LNCAP (cell line): ENCODE data around the gene SH3RF2.

Experiments
- CTCF ChIP-seq: fragments of 450-650 bp; IDR thresholded peaks from 2 replicates; pipeline ENCODE4 v1.5.1; 2017; ENCODE audit warnings: mild to moderate bottlenecking

SH3RF2 gene

GRCh38 chr5:146047396-146047795 is 111.0 kb downstream of the SH3RF2 start:
- no peak for TF ChIP-seq CTCF

DNA sequence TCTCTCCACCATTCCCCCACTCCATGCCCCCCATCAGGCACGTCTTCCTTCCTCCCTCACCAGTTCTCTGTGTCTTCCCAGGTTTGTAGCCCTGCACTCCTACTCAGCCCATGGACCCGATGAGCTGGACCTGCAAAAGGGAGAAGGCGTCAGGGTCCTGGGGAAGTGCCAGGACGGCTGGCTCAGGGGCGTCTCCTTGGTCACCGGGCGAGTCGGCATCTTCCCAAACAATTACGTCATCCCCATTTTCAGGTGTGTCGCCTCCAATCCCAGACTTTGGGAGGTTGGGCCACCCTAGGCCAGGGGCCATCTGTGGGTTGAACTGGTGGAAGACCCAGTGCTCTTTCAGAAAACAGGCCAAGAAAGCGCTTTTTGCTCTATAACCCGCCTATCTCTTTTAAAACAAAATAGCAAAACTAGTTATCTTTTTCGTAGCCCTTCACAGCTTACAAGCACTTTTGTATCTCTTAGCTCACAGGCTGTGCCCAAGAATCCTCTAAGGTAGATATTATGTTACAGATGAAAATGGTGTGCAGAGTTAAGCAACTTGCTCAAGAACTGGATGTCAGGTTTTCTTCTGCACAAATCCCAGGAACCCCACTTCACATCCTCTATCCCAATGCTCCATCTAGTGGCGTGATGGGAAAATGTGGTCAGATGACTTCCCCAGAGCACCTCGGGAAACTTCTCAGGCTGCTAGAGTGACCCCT is 112.8 kb downstream of the SH3RF2 start:
- peak; percentile 71 for TF ChIP-seq CTCF

DNA sequence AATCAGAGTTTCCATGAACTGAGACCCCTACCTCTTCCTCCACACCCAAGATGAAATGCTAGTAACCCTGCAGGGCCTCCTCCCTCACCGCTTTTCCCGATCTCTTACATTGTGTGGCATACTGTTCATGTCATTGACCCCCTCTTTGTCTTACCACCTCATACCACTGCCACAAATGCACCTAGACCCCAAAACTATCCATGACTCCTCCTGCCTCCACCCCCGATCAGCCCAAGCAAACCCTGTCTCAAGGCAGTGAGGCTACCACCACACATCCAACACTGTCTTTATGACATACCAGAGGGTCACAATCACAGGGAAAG is 113.3 kb downstream of the SH3RF2 start:
- TF ChIP-seq CTCF, result peak; percentile 41

GRCh38 chr5:146050086-146050485 is 113.7 kb downstream of the SH3RF2 start:
- no peak for TF ChIP-seq CTCF

GRCh38 chr5:146051678-146052077 is 115.3 kb downstream of the SH3RF2 start:
- no peak for TF ChIP-seq CTCF

GRCh38 chr5:146052780-146053179 is 116.4 kb downstream of the SH3RF2 start:
- TF ChIP-seq CTCF, result peak; percentile 23; the same call in 1 of the 2 replicates

GRCh38 chr5:146055432-146055831 is 119.1 kb downstream of the SH3RF2 start:
- no peak for TF ChIP-seq CTCF
